ENCODE data around the gene KDM4C.

The KDM4C gene

DNA sequence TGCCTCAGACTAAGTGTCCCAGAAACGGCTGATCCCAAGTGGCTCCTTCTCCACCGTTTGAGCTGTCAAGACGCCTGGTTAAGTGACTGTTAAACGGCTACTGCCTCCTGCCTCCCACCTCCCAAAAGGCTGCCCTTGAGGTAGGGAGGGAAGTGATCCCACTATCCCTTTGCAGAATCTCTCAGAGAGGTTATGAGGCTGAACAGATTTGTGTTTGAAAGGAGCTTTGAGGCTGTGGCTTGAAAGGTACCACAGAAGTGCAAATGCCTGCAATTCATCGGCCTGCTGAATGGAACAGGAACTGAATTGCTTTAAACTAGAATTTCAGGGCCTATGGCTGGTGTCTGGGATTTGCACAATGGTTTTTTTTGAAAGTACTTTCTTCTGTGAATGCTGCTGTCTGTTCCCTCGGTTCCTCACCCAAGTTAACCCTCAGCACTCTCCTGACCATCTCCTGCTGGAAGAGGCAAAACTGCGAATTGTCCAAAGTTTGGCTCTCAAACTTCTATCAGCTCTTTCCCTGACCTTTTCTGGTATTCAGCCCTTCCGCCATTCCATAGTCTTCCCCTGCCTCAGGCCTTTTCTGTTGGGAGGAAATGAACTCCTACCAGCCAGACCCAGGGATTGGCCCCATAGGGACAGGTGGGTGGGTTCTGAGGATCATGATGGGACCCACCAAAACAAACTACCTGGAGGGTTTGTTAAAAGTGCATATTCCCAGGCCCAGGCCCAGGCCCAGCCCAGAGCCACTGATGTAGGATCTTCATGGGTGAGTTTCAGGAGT lies 453.3 kb downstream of the KDM4C start:
- TF ChIP-seq, protein P1, sequence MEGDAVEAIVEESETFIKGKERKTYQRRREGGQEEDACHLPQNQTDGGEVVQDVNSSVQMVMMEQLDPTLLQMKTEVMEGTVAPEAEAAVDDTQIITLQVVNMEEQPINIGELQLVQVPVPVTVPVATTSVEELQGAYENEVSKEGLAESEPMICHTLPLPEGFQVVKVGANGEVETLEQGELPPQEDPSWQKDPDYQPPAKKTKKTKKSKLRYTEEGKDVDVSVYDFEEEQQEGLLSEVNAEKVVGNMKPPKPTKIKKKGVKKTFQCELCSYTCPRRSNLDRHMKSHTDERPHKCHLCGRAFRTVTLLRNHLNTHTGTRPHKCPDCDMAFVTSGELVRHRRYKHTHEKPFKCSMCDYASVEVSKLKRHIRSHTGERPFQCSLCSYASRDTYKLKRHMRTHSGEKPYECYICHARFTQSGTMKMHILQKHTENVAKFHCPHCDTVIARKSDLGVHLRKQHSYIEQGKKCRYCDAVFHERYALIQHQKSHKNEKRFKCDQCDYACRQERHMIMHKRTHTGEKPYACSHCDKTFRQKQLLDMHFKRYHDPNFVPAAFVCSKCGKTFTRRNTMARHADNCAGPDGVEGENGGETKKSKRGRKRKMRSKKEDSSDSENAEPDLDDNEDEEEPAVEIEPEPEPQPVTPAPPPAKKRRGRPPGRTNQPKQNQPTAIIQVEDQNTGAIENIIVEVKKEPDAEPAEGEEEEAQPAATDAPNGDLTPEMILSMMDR (IDR thresholded peaks at IDR 0.05; ENCODE audit: insufficient read depth, low read depth, low read length, missing control alignments), result no peak
- H3K4me3 ChIP-seq (ENCODE audit: low read depth, low read length), result no peak overlapping the region
- DNase-seq (ENCODE audit: low read depth), result no peak

DNA sequence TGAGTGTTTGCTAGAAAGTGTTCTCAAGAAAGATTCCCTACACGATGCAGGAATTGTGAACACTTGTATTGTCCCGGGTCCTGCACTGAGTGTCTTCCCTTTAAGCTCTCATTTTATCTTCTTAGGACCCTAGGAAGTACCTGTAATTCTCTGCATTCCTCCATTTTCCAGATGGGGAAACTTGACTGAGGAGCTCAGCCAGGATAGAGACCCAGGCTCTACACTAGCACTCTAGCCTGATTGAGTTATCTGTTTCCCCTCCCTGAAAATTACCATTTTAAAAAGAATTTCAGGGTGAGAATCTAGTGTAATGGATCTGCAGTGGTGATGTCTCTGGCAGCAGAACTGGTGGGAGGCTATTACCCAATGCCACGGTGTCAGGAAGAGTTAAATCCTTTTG lies 453.9 kb downstream of the KDM4C start:
- TF ChIP-seq, protein P1 (IDR thresholded peaks at IDR 0.05; ENCODE audit: insufficient read depth, low read depth, low read length, missing control alignments), result no peak
- no peak for DNase-seq (ENCODE audit: low read depth)
- H3K4me3 ChIP-seq (ENCODE audit: low read depth, low read length), result no peak overlapping the region

DNA sequence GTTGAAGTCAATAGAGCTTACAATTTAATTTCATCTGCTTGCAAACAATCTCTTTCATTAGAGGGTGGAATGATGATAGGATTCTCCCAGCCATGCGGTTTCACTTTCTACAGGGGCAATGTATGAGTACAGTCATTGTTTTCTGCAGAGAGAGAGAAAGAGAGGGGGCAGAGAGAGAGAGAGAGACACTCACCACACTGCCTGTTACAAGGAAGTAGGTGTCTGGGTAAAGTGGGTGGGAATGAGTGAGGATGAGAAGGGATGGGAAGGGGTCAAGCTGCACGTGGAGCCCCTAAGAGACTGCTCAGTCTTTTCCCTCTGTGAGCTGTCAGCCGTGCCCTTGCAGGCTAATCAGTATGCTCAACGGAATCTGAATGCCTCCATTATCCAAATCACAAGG lies 454.3 kb downstream of the KDM4C start:
- H3K4me3 ChIP-seq (ENCODE audit: low read depth, low read length), result no peak overlapping the region
- no peak for DNase-seq (ENCODE audit: low read depth)
- TF ChIP-seq, protein P1 (IDR thresholded peaks at IDR 0.05; ENCODE audit: insufficient read depth, low read depth, low read length, missing control alignments), result no peak

DNA sequence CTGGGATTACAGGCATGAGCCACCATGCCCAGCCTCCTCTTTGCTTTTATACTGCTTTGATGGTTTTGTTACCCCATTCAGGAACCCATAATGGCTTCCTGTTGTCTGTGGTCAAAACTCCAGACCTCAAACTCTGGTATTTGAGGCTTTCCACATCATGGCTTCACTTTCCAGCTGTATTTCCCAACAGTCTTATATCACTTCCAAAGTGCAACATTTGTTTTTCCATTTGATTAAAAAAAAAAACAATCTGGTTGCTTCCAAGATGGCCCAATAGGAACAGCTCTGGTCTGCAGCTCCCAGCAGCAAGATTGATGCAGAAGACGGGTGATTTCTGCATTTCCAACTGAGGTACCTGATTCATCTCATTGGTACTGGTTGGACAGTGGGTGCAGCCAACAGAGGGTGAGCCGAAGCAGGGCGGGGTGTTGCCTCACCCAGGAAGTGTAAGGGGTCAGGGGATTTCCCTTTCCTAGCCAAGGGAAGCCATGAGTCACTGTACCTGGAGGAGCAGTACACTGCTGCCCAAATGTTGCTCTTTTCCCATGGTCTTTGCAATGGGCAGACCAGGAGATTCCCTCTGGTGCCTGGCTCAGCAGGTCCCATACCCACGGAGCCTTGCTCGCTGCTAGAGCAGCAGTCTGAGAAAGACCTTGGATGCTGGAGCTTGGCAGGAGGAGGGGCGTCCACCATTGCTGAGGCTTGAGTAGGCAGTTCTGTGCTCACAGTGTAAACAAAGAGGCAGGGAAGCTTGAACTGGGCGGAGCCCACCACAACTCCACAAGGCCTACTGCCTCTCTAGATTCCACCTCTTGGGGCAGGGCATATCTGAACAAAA lies 458.4 kb downstream of the KDM4C start:
- DNase-seq (ENCODE audit: low read depth), result no peak
- H3K4me3 ChIP-seq (ENCODE audit: low read depth, low read length), result no peak overlapping the region
- TF ChIP-seq, protein P1 (IDR thresholded peaks at IDR 0.05; ENCODE audit: insufficient read depth, low read depth, low read length, missing control alignments), result no peak

DNA sequence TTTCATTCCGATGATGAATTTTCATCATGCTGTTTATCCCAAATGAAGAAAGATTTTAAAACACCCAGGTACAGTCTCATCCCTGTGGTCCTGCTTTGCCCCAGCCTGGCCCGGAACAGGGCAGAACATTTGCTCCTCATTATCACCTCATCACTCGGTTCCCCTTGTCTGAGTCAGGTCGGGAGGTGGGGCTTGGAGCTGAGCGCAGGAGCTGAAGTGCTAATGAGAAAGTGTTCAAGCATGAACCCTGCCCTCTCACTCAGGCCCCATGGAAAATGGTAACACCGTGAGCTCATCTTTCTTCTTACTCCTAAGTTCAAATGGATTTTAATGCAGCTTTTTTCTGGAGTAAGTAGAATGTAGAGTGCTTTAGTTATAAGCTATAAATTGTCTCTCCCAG lies 466.2 kb downstream of the KDM4C start:
- TF ChIP-seq, protein P1 (IDR thresholded peaks at IDR 0.05; ENCODE audit: insufficient read depth, low read depth, low read length, missing control alignments), result no peak
- DNase-seq (ENCODE audit: low read depth), result no peak
- no peak overlapping the region for H3K4me3 ChIP-seq (ENCODE audit: low read depth, low read length)
